UCSD-AML1 (cell line): ENCODE results near the gene COX4I1.

ENCODE experiments used
- DNase-seq: peaks from one replicate; lab custom pipeline; 2025; ENCODE audit not compliant: unreplicated experiment; lab: John Stamatoyannopoulos, UW

COX4I1 gene

GRCh38 chr16:85839681-85840240 lies 40.3 kb downstream of the COX4I1 start:
- no peak for DNase-seq

- no peak for DNase-seq
Observed at GRCh38 chr16:85840395-85840794, 40.9 kb downstream of the COX4I1 start.

DNA sequence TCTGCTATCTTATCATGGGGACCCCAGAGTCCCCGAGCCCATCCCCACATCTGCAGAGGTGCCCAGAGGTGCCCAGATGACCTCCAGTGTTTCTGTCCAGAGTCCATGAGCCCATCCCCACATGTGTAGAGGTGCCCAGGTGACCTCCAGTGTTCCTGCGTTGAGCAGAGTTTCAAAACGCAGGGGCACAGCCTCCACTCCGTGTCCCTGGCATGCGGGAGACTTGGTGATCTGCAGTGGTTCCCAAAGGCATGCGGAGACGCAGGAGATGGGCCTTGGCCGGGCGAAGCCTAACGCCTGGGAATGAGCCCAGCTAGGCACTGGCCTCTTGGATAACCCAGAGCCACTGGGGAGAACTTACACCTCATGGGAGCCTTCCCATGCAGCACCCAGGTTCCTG lies 41.3 kb downstream of the COX4I1 start:
- DNase-seq, result no peak

- DNase-seq, result no peak
Observed at GRCh38 chr16:85842435-85842834, 42.9 kb downstream of the COX4I1 start.

- no peak for DNase-seq
Observed at GRCh38 chr16:85842848-85843247, 43.4 kb downstream of the COX4I1 start.

- no peak for DNase-seq
Observed at GRCh38 chr16:85843471-85844168, 44.1 kb downstream of the COX4I1 start.

- no peak for DNase-seq
Observed at GRCh38 chr16:85844169-85844481, 44.6 kb downstream of the COX4I1 start.

- peak; percentile 36 for DNase-seq
Observed at GRCh38 chr16:85844786-85845185, 45.3 kb downstream of the COX4I1 start.

GRCh38 chr16:85845266-85845665 lies 45.8 kb downstream of the COX4I1 start:
- DNase-seq, result no peak

DNA sequence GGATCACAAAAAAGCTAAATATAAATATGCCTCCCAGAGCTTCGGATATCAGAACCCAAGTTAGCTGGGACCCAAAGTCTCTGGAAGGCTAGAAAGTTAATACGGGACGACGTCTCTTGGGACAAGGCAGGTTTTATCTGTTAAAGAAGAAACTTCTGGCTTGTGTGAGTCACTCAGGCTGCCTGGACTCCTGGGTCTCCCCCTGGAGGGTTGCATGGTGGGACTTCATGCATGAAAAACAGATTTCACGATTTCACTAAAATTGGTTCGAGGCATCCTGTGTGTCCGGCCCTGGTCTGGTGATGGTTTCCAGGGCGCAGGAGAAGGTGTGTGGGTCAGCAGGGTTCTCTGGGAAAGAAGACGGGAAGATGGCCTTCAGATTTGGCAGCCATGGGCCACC lies 47.0 kb downstream of the COX4I1 start:
- no peak for DNase-seq

GRCh38 chr16:85847036-85847435 lies 47.5 kb downstream of the COX4I1 start:
- DNase-seq, result no peak

- DNase-seq, result no peak
Observed at GRCh38 chr16:85847681-85848601, 48.4 kb downstream of the COX4I1 start.

GRCh38 chr16:85848986-85849385 lies 49.5 kb downstream of the COX4I1 start:
- no peak for DNase-seq

DNA sequence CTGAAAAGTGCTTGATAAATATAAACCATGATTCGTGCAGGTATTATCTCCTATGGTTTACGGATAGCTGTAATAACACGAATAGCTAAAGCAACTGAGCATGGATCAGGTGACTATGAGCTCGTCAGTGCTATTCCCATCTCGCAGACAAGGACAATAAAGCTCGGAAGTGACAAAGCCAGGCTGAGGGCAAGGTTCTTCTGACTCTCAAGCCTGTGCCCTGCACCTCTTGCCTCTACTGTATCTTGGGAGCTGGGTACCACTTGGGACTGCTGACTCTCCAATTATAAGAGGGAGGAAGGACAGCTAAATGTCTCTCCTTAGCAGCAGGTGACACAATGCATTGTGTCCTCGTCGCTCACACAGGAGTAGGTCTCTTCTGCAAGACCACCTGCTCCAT lies 49.9 kb downstream of the COX4I1 start:
- DNase-seq, result no peak

- DNase-seq, result no peak
Observed at GRCh38 chr16:85850344-85850880, 50.9 kb downstream of the COX4I1 start.

GRCh38 chr16:85851034-85851785 lies 51.7 kb downstream of the COX4I1 start:
- DNase-seq, result no peak

- DNase-seq, result no peak
Observed at GRCh38 chr16:85853547-85854545, 54.4 kb downstream of the COX4I1 start.

- no peak for DNase-seq
Observed at GRCh38 chr16:85854935-85855334, 55.4 kb downstream of the COX4I1 start.

DNA sequence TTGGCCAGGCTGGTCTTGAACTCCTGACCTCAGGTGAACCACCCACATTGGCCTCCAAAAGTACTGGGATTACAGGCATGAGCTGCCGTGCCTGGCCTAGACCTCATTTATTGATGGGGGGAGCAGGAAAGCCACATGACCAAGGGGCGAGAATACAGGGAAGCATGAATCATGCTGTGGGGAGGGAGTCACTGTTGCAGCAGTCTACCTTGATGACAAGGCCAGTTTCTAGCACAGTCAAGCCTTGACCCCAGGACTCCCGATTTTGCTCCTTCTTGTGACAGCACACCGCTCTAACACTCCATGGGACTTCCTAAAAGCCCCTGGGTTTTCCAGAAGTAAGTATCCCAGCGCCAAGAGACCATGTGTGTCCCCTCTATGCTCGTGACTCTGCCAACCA lies 56.6 kb downstream of the COX4I1 start:
- no peak for DNase-seq

DNA sequence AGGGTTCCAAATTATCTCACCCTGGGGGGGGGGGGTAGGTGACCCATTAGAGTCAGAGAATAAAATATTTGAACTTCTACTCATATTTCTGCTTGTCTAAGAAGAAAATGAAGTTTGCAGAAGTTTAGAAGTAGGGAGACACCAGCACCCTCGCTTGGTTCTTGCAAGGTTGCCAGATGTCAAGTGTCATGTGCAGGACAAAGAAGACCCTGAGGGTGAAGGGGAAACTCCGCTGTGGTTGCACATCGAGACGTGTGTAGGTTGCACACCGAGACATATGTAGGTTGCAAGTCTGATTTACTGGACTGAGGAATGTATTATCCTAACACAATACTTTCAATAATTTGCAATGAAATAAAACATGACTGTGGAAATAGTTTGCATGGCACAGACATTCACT lies 57.1 kb downstream of the COX4I1 start:
- no peak for DNase-seq
